HepG2 (cell line): ENCODE measurements around the gene STARD5. TPM values are rescaled to one million over a fixed set of nuclear protein-coding genes. Genes with fewer than 3 reads are reported as not detected.

Source experiments
- ATAC-seq: fragments of 200-7000 bp; cut with Tn5 transposase; 3 replicates; pipeline ENCODE4 v1.9.1; 2020; ENCODE audit warnings: mild to moderate bottlenecking, moderate library complexity
- BruUV-seq: library from RNA; stranded (reverse); fragments of 400-500 nt; replicated peaks from 2 replicates; lab custom pipeline; 2021; lab: Mats Ljungman, UMichigan
- CTCF ChIA-PET: fragments of 300-600 bp; formaldehyde crosslinking; extraction: SDS; loops from one replicate; lab custom pipeline; 2021; ENCODE audit warnings: low total read pairs, inconsistent platforms, low intra/inter-chr PET ratio; lab: Yijun Ruan, JAX
- POLR2A ChIA-PET: fragments of 350-600 bp; sonication (Branson Sonifier 250); formaldehyde crosslinking; loops from one replicate; lab custom pipeline; 2020; ENCODE audit warnings: antibody characterized with exemption, inconsistent platforms; lab: Yijun Ruan, JAX
- DNase-seq: peaks from one replicate; pipeline ENCODE4 v3.0.0-alpha.2; 2015; ENCODE audit warnings: low spot score
- FAIRE-seq: peaks from 3 replicates; lab custom pipeline; 2011; peaks lifted over from hg19 to GRCh38; lab: Jason Lieb, UNC
- H2AFZ ChIP-seq: one replicate; pipeline ENCODE4 v1.6.1; 2011; ENCODE audit warnings: low read length, inconsistent platforms
- H3K27ac ChIP-seq: fragments of 300-600 bp; 3 replicates; pipeline ENCODE4 v1.8.0; 2011; ENCODE audit warnings: mixed run types, mild to moderate bottlenecking, mixed read lengths, low read length, inconsistent platforms; ENCODE audit not compliant: insufficient read depth; ENCODE audit errors: extremely low read length
- H3K27me3 ChIP-seq, 2 experiments: fragments of 200-600 bp in 1 of 2; 2 replicates in 1 of 2; 3 replicates in 1 of 2; pipeline versions ENCODE4 v1.6.0 to v1.8.0; 2011; ENCODE audit warnings: low read length in 2 of 2, mild to moderate bottlenecking in 2 of 2, moderate library complexity in 2 of 2, inconsistent platforms in 1 of 2; ENCODE audit not compliant: insufficient read depth in 2 of 2, control insufficient read depth in 1 of 2
- H3K36me3 ChIP-seq, 2 experiments: fragments of 200-600 bp in 1 of 2; replicated peaks in 1 of 2; 2 replicates in 1 of 2; 3 replicates in 1 of 2; pipeline versions ENCODE4 v1.5.1 to v1.8.0; 2011; ENCODE audit warnings: low read length in 2 of 2, inconsistent platforms in 1 of 2; ENCODE audit not compliant: insufficient read depth in 2 of 2, control insufficient read depth in 1 of 2
- H3K4me1 ChIP-seq: 2 replicates; pipeline ENCODE4 v1.5.1; 2012; ENCODE audit warnings: low read length, inconsistent platforms; ENCODE audit not compliant: insufficient read depth
- H3K4me2 ChIP-seq: 2 replicates; pipeline ENCODE4 v1.6.0; 2011; ENCODE audit warnings: low read depth, low read length, inconsistent platforms
- H3K4me3 ChIP-seq, 3 experiments: fragments of 200-600 bp in 1 of 3; sonication (generic), shearing (Covaris generic) in 1 of 3; replicated peaks in 1 of 3; 2 replicates each; pipeline ENCODE4 v1.5.1; 2011 to 2016; ENCODE audit warnings: low read length in 3 of 3, inconsistent platforms in 2 of 3, low read depth in 2 of 3, mild to moderate bottlenecking in 2 of 3, control low read depth in 1 of 3, mixed read lengths in 1 of 3; ENCODE audit not compliant: insufficient read depth in 1 of 3
- H3K79me2 ChIP-seq: one replicate; pipeline ENCODE4 v1.6.1; 2011; ENCODE audit warnings: low read length, inconsistent platforms; ENCODE audit not compliant: insufficient read depth
- H3K9ac ChIP-seq: 2 replicates; pipeline ENCODE4 v1.6.0; 2011; ENCODE audit warnings: mild to moderate bottlenecking, low read depth, low read length, inconsistent platforms; ENCODE audit not compliant: insufficient read depth
- H3K9me3 ChIP-seq: 2 replicates; pipeline ENCODE4 v1.5.1; 2012; ENCODE audit warnings: mild to moderate bottlenecking, low read length
- H4K20me1 ChIP-seq: 2 replicates; pipeline ENCODE4 v1.6.0; 2011; ENCODE audit warnings: inconsistent platforms, mild to moderate bottlenecking, low read length, moderate library complexity; ENCODE audit not compliant: insufficient read depth
- ELF3 ChIP-seq: IDR thresholded peaks from 2 replicates; pipeline ENCODE4 v1.6.1; 2016; ENCODE audit warnings: missing genetic modification reagents, missing compliant biosample characterization
- PLRG1 ChIP-seq: fragments of 450-650 bp; conservative IDR thresholded peaks from 2 replicates; pipeline ENCODE4 v1.6.1; 2016
- RORA ChIP-seq: sonication (generic); formaldehyde crosslinking; IDR thresholded peaks from 2 replicates; pipeline ENCODE4 v1.5.0; 2020; ENCODE audit warnings: mild to moderate bottlenecking, missing genetic modification reagents, moderate library complexity
- SNAPC2 ChIP-seq: sonication (generic); formaldehyde crosslinking; IDR thresholded peaks from 2 replicates; pipeline ENCODE4 v1.8.1; 2022; ENCODE audit warnings: mild to moderate bottlenecking, missing genetic modification reagents
- TAF15 ChIP-seq: fragments of 200-400 bp; formaldehyde crosslinking; IDR thresholded peaks from one replicate; pipeline ENCODE4 v1.6.1; 2018; ENCODE audit warnings: mild to moderate bottlenecking, low read depth, low read length; ENCODE audit not compliant: poor library complexity, severe bottlenecking
- ZFP36 ChIP-seq: fragments of 150-350 bp; IDR thresholded peaks from 2 replicates; pipeline ENCODE4 v1.6.1; 2018; ENCODE audit warnings: borderline replicate concordance, low read length, low read depth; ENCODE audit not compliant: partially characterized antibody
- ZNF3 ChIP-seq: IDR thresholded peaks from 2 replicates; pipeline ENCODE4 v1.7.0; 2017; ENCODE audit warnings: inconsistent platforms
- ZNF484 ChIP-seq: sonication (generic); formaldehyde crosslinking; IDR thresholded peaks from 2 replicates; pipeline ENCODE4 v1.5.1; 2020; ENCODE audit warnings: mild to moderate bottlenecking, low read depth, missing genetic modification reagents, borderline replicate concordance
- ZNF605 ChIP-seq: sonication (generic); formaldehyde crosslinking; IDR thresholded peaks from 2 replicates; pipeline ENCODE4 v1.8.0; 2022; ENCODE audit warnings: mild to moderate bottlenecking, missing genetic modification reagents
- ZNF646 ChIP-seq: sonication (generic); formaldehyde crosslinking; IDR thresholded peaks from 2 replicates; pipeline ENCODE4 v1.9.0; 2021; ENCODE audit warnings: mild to moderate bottlenecking, missing genetic modification reagents
- ZNF672 ChIP-seq: sonication (generic); formaldehyde crosslinking; IDR thresholded peaks from 2 replicates; pipeline ENCODE4 v1.8.1; 2022; ENCODE audit warnings: missing genetic modification reagents
- ZNF883 ChIP-seq: sonication (generic); formaldehyde crosslinking; IDR thresholded peaks from 2 replicates; pipeline ENCODE4 v1.5.1; 2020; ENCODE audit warnings: mild to moderate bottlenecking, missing genetic modification reagents; ENCODE audit errors: not compliant biosample characterization
- WGBS: methylation state at CpG from one replicate; pipeline ENCODE4 v1.1.6; 2017; ENCODE audit warnings: low lambda C conversion rate; 5-methylcytosine and 5-hydroxymethylcytosine counted together
- in situ Hi-C: cut with HindIII; loops from 2 replicates; pipeline ENCODE4 v1.10.0; 2017; ENCODE audit warnings: low pct_unique_long_range_greater_than_20kb; ENCODE audit not compliant: extremely low pct_ligation_motif_present
- intact Hi-C: fragments of 100-400 bp; cut with micrococcal nuclease; formaldehyde crosslinking; loops from one replicate; pipeline ENCODE4 v1.10.0; 2022; ENCODE audit not compliant: unreplicated experiment
- polyA plus RNA-seq, 8 experiments: library from polyadenylated mRNA; depleted of rRNA in 3 of 8; stranded (reverse) in 7 of 8; unstranded in 1 of 8; fragments of >200 nt; fragmentation: Illumina TruSeq in 4 of 8; extraction: Trizol in 4 of 8; gene quantifications; 2 replicates each; pipeline versions ENCODE4 v1.2.1 to v1.2.3, GENCODE V29; 2011 to 2016; ENCODE audit warnings: low read depth in 4 of 8, missing spikeins in 1 of 8, mixed read lengths in 1 of 8; ENCODE audit not compliant: insufficient read depth in 1 of 8
- total RNA-seq, 5 experiments: library from RNA; depleted of rRNA; stranded (reverse); fragments of >200 nt; fragmentation: Illumina TruSeq; extraction: Trizol; gene quantifications; 2 replicates each; pipeline ENCODE4 v1.2.3, GENCODE V29; 2016; ENCODE audit warnings: low read depth in 1 of 5

STARD5 gene
- total and polyA plus RNA-seq, 2 of the 13 experiments (the other 11 are each of a cell fraction or from before 2014, with no cell fraction given), result 3.1 to 3.5 TPM

GRCh38 chr15:81281456-81281735 is 42.5 kb downstream of the STARD5 start:
- 7% methylated on average over 3 of the region's 3 CpGs for WGBS
- FAIRE-seq (no peak), ATAC-seq (no peak), DNase-seq (no peak)
- Histone ChIP-seq H3K36me3 (no peaks in the 10 kb centered on the region), H3K4me3 (no peak overlapping the region), H4K20me1 (no peaks in the 10 kb centered on the region), H3K9me3 (no peaks in the 10 kb centered on the region), H3K4me2 (no peak overlapping the region), H2AFZ (no peak overlapping the region), H3K27me3 (peaks cover 1 to 28% of the 10 kb centered on the region in 2 experiments; a peak in 2 of 5 replicates), H3K27ac (no peak overlapping the region), H3K9ac (no peak overlapping the region), H3K79me2 (no peaks in the 10 kb centered on the region), H3K4me1 (no peaks in the 10 kb centered on the region)
- no peak for TF ChIP-seq ZNF3
- TF ChIP-seq TAF15, result no peak
- no peak for TF ChIP-seq ELF3
- no peak for TF ChIP-seq SNAPC2 (CRISPR knock-in tag)
- TF ChIP-seq ZNF484, result no peak
- no peak for TF ChIP-seq ZNF605 (CRISPR knock-in tag)
- TF ChIP-seq ZNF672 (CRISPR knock-in tag), result no peak
- no peak for TF ChIP-seq PLRG1
- TF ChIP-seq ZFP36, result no peak
- TF ChIP-seq ZNF883 (CRISPR knock-in tag), result no peak
- no peak for TF ChIP-seq ZNF646 (CRISPR knock-in tag)
- no peak for TF ChIP-seq RORA (CRISPR knock-in tag)
- BruUV-seq, result no TSS peak
- ChIA-PET POLR2A (no interaction called here), CTCF (no interaction called here)
- intact Hi-C loops (no loop called here), in situ Hi-C loops (no loop called here)
